Tibial nerve (tissue), 3 donors: Measurements from ENCODE around the gene OTP.

ENCODE experiments used
- POLR2A ChIP-seq, 2 donors: fragments of 450-650 bp; IDR thresholded peaks; one replicate each; pipeline ENCODE4 v1.6.1; 2017; ENCODE audit warnings: antibody characterized with exemption in 2 of 2, mild to moderate bottlenecking in 2 of 2, moderate library complexity in 2 of 2
- TF ChIP-seq, protein P1 (sequence below), 5 experiments: fragments of 200-600 bp in 3 of 5; fragments of 450-650 bp in 2 of 5; sonication (generic) in 3 of 5; IDR thresholded peaks; one replicate each; pipeline ENCODE4 v1.5.1; 2016 to 2019; ENCODE audit warnings: antibody characterized with exemption in 5 of 5, mild to moderate bottlenecking in 3 of 5, moderate library complexity in 2 of 5

DNA sequence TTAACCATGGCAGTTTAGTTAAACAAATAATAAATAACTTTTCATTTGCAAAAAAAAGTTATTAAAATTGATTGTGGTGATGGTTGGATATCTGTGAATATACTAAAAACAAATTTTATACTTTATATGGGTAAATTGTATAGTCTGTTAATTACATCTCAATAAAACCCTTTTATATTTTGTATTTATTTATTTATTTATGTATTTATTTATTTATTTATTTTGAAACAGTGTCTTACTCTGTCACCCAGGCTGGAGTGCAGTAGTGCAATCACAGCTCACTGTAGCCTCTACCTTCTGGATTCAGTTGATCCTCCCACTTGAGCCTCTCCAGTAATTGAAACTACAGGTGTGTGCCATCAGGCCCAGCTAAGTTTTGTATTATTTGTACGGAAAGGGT lies 52.4 kb downstream of the OTP start:
- TF ChIP-seq, protein P1, sequence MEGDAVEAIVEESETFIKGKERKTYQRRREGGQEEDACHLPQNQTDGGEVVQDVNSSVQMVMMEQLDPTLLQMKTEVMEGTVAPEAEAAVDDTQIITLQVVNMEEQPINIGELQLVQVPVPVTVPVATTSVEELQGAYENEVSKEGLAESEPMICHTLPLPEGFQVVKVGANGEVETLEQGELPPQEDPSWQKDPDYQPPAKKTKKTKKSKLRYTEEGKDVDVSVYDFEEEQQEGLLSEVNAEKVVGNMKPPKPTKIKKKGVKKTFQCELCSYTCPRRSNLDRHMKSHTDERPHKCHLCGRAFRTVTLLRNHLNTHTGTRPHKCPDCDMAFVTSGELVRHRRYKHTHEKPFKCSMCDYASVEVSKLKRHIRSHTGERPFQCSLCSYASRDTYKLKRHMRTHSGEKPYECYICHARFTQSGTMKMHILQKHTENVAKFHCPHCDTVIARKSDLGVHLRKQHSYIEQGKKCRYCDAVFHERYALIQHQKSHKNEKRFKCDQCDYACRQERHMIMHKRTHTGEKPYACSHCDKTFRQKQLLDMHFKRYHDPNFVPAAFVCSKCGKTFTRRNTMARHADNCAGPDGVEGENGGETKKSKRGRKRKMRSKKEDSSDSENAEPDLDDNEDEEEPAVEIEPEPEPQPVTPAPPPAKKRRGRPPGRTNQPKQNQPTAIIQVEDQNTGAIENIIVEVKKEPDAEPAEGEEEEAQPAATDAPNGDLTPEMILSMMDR (IDR thresholded peaks at IDR 0.05), result no peak
- TF ChIP-seq POLR2A (IDR thresholded peaks at IDR 0.05), result no peak
